HepG2 (cell line): Measurements from ENCODE around the gene ZDHHC13.

Experiments used
- HNF4G ChIP-seq, 2 experiments: sonication (generic) in 1 of 2; formaldehyde crosslinking in 1 of 2; IDR thresholded peaks; 2 replicates each; pipeline versions ENCODE4 v1.4.0 to v1.6.1; 2011 to 2020; ENCODE audit warnings: borderline replicate concordance in 2 of 2, low read depth in 2 of 2, mild to moderate bottlenecking in 2 of 2, low read length in 1 of 2, missing genetic modification reagents in 1 of 2, moderate library complexity in 1 of 2
- HOXA3 ChIP-seq: sonication (generic); formaldehyde crosslinking; IDR thresholded peaks from 2 replicates; pipeline ENCODE4 v1.5.0; 2020; ENCODE audit warnings: missing genetic modification reagents
- NR1H2 ChIP-seq: sonication (generic); formaldehyde crosslinking; IDR thresholded peaks from 2 replicates; pipeline ENCODE4 v1.8.1; 2022; ENCODE audit warnings: low read depth, missing genetic modification reagents, borderline replicate concordance
- RNF2 ChIP-seq: fragments of 450-650 bp; conservative IDR thresholded peaks from 2 replicates; pipeline ENCODE4 v1.6.1; 2016; ENCODE audit warnings: low read depth
- RXRA ChIP-seq: sonication (generic); formaldehyde crosslinking; IDR thresholded peaks from 2 replicates; pipeline ENCODE4 v1.5.1; 2020; ENCODE audit warnings: missing genetic modification reagents
- TBX2 ChIP-seq: sonication (generic); formaldehyde crosslinking; IDR thresholded peaks from 2 replicates; pipeline ENCODE4 v1.5.0; 2020; ENCODE audit warnings: missing genetic modification reagents, mild to moderate bottlenecking, borderline replicate concordance
- TF ChIP-seq, protein P1 (sequence below): IDR thresholded peaks from 2 replicates; pipeline ENCODE4 v1.6.1; 2016; ENCODE audit warnings: missing compliant biosample characterization, missing genetic modification reagents, borderline replicate concordance
- TF ChIP-seq, protein P2 (sequence below): sonication (generic); formaldehyde crosslinking; IDR thresholded peaks from 2 replicates; pipeline ENCODE4 v1.8.1; 2023; ENCODE audit warnings: mild to moderate bottlenecking, missing genetic modification reagents, borderline replicate concordance
- TF ChIP-seq, protein P3 (sequence below): IDR thresholded peaks from 2 replicates; pipeline ENCODE4 v1.6.1; 2012; ENCODE audit warnings: inconsistent platforms

DNA sequence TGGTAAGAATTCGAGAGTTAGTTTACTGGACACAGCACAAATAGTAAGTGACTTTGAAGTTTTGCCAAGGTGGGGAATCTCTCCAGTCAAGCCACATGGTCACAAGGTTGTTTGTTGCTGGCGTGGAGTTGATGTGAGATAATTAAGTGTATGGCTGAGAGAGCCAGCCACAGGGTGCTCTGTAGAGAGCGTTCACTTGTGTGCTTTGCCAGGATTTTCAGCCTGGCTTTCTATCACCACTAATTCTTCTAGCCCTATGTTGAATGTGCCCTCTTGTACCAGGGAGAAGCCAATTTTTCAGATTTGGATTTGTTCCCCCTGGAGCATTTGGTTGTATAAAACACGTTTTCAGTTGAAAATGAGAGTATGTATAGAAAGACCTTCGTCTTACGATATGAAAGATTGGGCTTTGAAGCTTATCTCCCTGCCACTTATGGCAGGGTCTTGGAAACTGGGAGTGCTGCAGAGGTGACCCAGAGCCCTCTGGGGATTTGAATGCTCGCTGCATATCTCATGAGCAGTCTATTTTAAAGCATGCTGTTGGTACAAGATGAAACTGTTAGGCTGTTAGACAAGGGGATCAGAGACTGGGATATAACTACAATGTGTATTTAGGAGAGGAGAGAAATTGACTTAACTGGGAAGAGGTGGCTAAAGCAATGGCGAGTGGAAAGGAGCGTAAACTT, 56.2 kb downstream of the ZDHHC13 start:
- TF ChIP-seq, protein P1, sequence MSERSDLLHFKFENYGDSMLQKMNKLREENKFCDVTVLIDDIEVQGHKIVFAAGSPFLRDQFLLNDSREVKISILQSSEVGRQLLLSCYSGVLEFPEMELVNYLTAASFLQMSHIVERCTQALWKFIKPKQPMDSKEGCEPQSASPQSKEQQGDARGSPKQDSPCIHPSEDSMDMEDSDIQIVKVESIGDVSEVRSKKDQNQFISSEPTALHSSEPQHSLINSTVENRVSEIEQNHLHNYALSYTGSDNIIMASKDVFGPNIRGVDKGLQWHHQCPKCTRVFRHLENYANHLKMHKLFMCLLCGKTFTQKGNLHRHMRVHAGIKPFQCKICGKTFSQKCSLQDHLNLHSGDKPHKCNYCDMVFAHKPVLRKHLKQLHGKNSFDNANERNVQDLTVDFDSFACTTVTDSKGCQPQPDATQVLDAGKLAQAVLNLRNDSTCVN (CRISPR knock-in tag): no peak
- TF ChIP-seq, protein P2, sequence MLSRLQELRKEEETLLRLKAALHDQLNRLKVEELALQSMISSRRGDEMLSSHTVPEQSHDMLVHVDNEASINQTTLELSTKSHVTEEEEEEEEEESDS (CRISPR knock-in tag): no peak
- TF ChIP-seq HNF4G (IDR thresholded peaks at IDR 0.05; ENCODE audit: borderline replicate concordance, low read depth, low read length) (no peak), HNF4G (CRISPR knock-in tag; IDR thresholded peaks at IDR 0.05; ENCODE audit: borderline replicate concordance, low read depth) (no peak), HOXA3 (CRISPR knock-in tag) (no peak), RXRA (no peak), RNF2 (no peak), TBX2 (no peak), NR1H2 (no peak)
- TF ChIP-seq, protein P3, sequence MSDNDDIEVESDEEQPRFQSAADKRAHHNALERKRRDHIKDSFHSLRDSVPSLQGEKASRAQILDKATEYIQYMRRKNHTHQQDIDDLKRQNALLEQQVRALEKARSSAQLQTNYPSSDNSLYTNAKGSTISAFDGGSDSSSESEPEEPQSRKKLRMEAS: no peak
